Lung microvascular endothelial cell (primary cell): ENCODE data around the gene PARL. TPM values are rescaled to one million over a fixed set of nuclear protein-coding genes. Genes with fewer than 3 reads are reported as not detected.

Experiments
- DNase-seq, 2 donors: peaks; one replicate each; pipeline versions ENCODE4 v3.0.0 to v3.0.0-alpha.2; 2010; ENCODE audit warnings: low read depth in 2 of 2
- total RNA-seq: library from RNA; depleted of rRNA; stranded (reverse); fragments of >200 nt; gene quantifications from 2 replicates; pipeline ENCODE4 v1.2.1, GENCODE V29; 2014

The PARL gene
- total RNA-seq, 1 donor from 2014 or later, result 27.6 TPM

DNA sequence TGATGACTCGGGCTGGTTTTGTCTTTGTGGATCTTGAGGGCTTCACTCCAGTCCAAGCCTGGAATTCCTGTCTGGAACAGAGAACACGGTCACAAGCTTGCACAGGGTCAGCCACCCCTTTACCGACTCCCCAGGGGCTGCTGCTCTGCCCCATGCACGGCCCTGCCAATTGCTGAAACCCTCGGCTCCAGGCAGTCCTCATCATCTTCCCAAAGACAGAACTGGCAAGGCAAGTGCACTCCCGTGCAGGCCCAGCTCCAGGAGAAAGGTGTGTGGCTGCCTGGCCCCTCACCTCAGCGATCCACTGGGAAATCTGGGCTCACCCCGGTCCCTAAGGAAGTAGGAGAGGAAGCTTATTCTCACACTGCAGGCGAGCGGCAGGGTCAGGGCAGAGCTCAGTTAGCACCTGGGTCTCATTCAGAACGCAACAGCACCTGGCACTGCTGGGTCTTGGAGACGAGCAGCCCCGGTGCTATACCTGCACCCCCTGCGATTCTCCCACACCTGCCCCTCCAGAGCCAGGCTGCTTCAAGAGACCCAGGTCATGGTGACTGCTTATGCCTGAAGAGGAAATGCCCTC, 66.5 kb downstream of the PARL start:
- no peak for DNase-seq

- no peak for DNase-seq
Measured at GRCh38 chr3:183817639-183818038, 67.0 kb downstream of the PARL start.

GRCh38 chr3:183816681-183817510, 67.8 kb downstream of the PARL start:
- no peak for DNase-seq

- no peak for DNase-seq
Measured at GRCh38 chr3:183815951-183816475, 68.7 kb downstream of the PARL start.

- DNase-seq, result no peak
Measured at GRCh38 chr3:183815563-183815940, 69.1 kb downstream of the PARL start.

- no peak for DNase-seq
Measured at GRCh38 chr3:183814240-183814639, 70.4 kb downstream of the PARL start.

- no peak for DNase-seq
Measured at GRCh38 chr3:183812761-183813445, 71.8 kb downstream of the PARL start.

GRCh38 chr3:183811638-183812037, 73.0 kb downstream of the PARL start:
- DNase-seq, result no peak

GRCh38 chr3:183810643-183811594, 73.8 kb downstream of the PARL start:
- no peak for DNase-seq

DNA sequence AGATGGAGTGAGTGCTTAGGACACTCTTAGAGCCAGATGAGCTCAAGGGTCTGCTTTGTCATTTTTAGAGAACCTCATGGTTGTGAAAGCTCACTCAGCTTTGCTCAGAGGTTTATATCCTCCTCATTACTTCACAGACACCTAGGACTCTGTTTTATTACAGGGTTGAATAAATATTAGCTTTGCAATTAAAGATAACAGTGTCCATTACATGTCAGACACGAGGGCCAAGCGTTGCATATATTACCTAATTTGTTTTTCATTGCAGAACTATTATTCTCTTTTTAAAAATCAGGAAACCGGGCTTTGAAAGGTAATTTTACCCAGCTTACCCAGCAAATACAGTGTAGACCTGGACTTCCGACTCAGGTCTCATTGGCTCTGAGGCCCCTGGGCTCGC, 75.4 kb downstream of the PARL start:
- DNase-seq, result no peak

GRCh38 chr3:183808355-183808754, 76.3 kb downstream of the PARL start:
- no peak for DNase-seq

GRCh38 chr3:183807881-183808280, 76.8 kb downstream of the PARL start:
- no peak for DNase-seq

DNA sequence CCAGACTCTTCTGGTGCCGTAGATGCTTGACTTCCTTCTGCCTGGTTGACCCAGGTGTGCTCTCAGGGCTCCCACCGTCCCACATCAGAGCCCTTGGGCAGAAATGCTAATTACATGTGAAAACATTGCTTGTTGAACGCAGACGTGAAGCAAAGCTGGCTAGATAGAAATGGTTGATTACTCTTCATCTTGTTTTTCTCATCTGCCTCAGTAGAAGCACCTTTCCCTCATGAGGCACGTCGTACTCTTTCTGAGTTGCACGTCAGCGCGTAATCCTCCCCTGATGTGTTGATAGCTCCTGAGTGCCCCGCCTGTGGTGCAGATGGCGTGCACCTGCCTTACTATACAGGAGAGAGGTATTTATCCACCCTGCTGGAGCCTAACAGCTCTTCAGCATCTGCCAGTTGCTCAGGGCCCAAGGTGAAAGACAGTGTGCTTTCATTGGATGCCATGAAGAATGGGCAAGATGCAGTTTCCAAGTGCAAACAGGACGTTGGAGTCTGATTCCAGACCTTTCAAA, 77.4 kb downstream of the PARL start:
- DNase-seq, result no peak

- DNase-seq, result no peak
Measured at GRCh38 chr3:183802989-183803388, 81.7 kb downstream of the PARL start.

GRCh38 chr3:183801601-183802000, 83.1 kb downstream of the PARL start:
- DNase-seq, result no peak

DNA sequence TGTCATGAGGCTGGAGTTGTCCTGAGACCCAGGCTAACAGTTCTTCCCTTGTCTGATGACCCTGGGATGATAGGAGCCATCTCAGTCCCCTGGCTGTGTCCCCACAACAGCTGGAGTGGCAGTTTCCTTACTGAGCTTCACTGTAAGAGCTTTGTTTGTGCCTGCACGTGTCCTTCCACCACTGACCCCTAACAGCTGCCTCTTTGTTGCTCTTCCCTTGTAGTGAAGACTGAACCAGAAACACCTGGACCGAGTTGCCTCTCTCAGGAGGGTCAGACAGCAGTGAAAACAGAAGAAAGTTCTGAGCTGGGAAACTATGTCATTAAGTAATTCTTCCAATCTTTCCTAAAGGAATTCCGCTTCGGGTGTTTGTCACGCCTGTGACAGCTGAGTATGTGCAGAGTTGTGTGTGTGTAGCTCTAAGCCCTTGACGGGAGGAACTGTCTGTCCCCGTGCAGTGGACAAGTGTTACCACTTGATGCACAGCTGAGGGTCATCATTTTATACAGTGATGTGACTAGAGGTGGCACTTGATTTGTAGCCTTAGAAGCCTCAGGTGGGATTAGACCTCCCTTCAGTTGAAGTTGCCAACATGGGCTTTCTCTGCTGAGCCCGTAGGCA, 84.3 kb downstream of the PARL start:
- DNase-seq, result no peak

GRCh38 chr3:183799461-183799860, 85.2 kb downstream of the PARL start:
- no peak for DNase-seq

- DNase-seq, result no peak
Measured at GRCh38 chr3:183797996-183798395, 86.7 kb downstream of the PARL start.

- DNase-seq, result no peak
Measured at GRCh38 chr3:183796372-183796771, 88.3 kb downstream of the PARL start.

GRCh38 chr3:183794452-183794851, 90.2 kb downstream of the PARL start:
- no peak for DNase-seq

DNA sequence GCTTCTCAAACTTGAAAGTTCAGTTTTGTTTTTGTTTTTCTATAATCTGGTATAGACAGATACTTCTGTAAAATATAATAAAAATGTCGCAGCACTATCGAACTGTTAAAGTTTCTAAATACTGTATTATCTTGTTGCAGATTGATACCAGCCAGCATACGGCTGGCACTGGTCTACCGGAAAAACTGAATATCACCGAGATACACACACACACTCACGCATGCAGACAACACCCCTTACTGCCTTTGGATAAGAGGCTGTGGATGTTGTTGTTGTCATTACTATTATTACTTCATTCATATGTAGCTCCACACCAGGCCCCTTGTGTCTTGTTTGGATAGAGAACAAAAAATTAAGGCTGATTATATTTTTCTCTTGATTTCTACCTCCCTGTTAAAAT, 91.7 kb downstream of the PARL start:
- DNase-seq, result no peak
